GM18507 (cell line): ENCODE results near the gene KCNJ12.
"Not testable (repeated sequence)": the region's sequence is repeated elsewhere in the genome, so short reads cannot be mapped to it uniquely, and the experiment has no call there.

Experiments used
- DNase-seq: peaks from one replicate; pipeline ENCODE4 v3.0.0; 2011; ENCODE audit warnings: low read depth; ENCODE audit not compliant: insufficient read length; ENCODE audit errors: extremely low spot score
- FAIRE-seq: peaks from 2 replicates; lab custom pipeline; 2011; peaks lifted over from hg19 to GRCh38; lab: Jason Lieb, UNC

KCNJ12 gene

GRCh38 chr17:21413570-21414279 is 37.6 kb downstream of the KCNJ12 start:
- FAIRE-seq, DNase-seq: not testable (repeated sequence)

- not testable (repeated sequence) for DNase-seq, FAIRE-seq
Observed at GRCh38 chr17:21414616-21415015, 38.5 kb downstream of the KCNJ12 start.

GRCh38 chr17:21415166-21415990 is 39.2 kb downstream of the KCNJ12 start:
- not testable (repeated sequence) for FAIRE-seq, DNase-seq

GRCh38 chr17:21416471-21416981 is 40.4 kb downstream of the KCNJ12 start:
- FAIRE-seq, DNase-seq: not testable (repeated sequence)

GRCh38 chr17:21417349-21417748 is 41.2 kb downstream of the KCNJ12 start:
- not testable (repeated sequence) for DNase-seq, FAIRE-seq

GRCh38 chr17:21417921-21418320 is 41.8 kb downstream of the KCNJ12 start:
- FAIRE-seq (no peak), DNase-seq (no peak)

GRCh38 chr17:21418446-21419298 is 42.5 kb downstream of the KCNJ12 start:
- no peak for FAIRE-seq
- no peak for DNase-seq

GRCh38 chr17:21419299-21420239 is 43.4 kb downstream of the KCNJ12 start:
- DNase-seq (no peak), FAIRE-seq (no peak)

GRCh38 chr17:21420503-21421090 is 44.4 kb downstream of the KCNJ12 start:
- not testable (repeated sequence) for FAIRE-seq, DNase-seq

- not testable (repeated sequence) for FAIRE-seq, DNase-seq
Observed at GRCh38 chr17:21421421-21422310, 45.5 kb downstream of the KCNJ12 start.

- FAIRE-seq, DNase-seq: not testable (repeated sequence)
Observed at GRCh38 chr17:21422311-21423189, 46.4 kb downstream of the KCNJ12 start.

- not testable (repeated sequence) for DNase-seq, FAIRE-seq
Observed at GRCh38 chr17:21423190-21423493, 47.0 kb downstream of the KCNJ12 start.

GRCh38 chr17:21424697-21425096 is 48.5 kb downstream of the KCNJ12 start:
- not testable (repeated sequence) for DNase-seq, FAIRE-seq

GRCh38 chr17:21425321-21425720 is 49.2 kb downstream of the KCNJ12 start:
- FAIRE-seq, result no peak

GRCh38 chr17:21425736-21426135 is 49.6 kb downstream of the KCNJ12 start:
- no peak for DNase-seq
- FAIRE-seq, result no peak

More at GRCh38 chr17:21425321-21425720, 49.2 kb downstream of the KCNJ12 start:
- DNase-seq, result no peak

GRCh38 chr17:21426246-21426645 is 50.1 kb downstream of the KCNJ12 start:
- not testable (repeated sequence) for FAIRE-seq, DNase-seq
